ENCODE measurements around the gene SLC13A1. TPM values are rescaled to one million over a fixed set of nuclear protein-coding genes. Genes with fewer than 3 reads are reported as not detected.

SLC13A1 gene
- total RNA-seq, 1 experiment from 2014 or later, result not detected

DNA sequence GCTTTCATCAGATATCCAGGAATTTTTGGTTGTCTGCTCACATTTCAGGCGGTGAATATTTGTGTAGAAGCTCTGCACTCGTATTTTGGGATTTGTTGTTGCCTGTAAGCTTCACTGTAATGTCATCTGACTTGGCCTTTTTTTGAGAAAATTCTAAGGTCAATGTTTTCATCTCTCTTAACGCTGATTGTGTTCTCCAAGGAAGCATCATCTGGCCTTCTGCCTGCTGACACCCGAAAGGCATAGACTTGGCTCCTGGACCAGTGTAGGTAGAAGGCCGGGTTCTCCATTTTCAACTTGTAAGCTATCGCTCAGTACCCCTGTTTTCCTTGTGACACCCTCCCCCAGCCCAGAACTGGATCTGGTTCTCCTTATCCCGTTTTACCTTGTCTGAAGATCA is 44.2 kb downstream of the SLC13A1 start:
- Mint-ChIP-seq H3K27ac (ENCODE audit: unreplicated experiment) (no peak overlapping the region), H3K4me1 (ENCODE audit: low read depth, unreplicated experiment) (no peaks in the 10 kb centered on the region), H3K9me3 (ENCODE audit: unreplicated experiment) (no peaks in the 10 kb centered on the region), H3K4me3 (ENCODE audit: unreplicated experiment) (no peak overlapping the region), H3K36me3 (ENCODE audit: insufficient read depth, unreplicated experiment) (no peaks in the 10 kb centered on the region), H3K27me3 (ENCODE audit: insufficient read depth, unreplicated experiment) (peaks cover 13% of the 10 kb centered on the region)
- intact Hi-C loops (cut with micrococcal nuclease; ENCODE audit: unreplicated experiment), result loop anchor here (2.0 to 10.0 kb wide), 3 partner anchors 211 to 271 kb away; partner anchors contain the start of gene CADPS2
- no peaks in the 10 kb centered on the region for H3K36me3 ChIP-seq (ENCODE audit: control insufficient read depth, insufficient read depth, low read length)
- POLR2A ChIA-PET, result no interaction called here
- no peaks in the 10 kb centered on the region for H3K27me3 ChIP-seq (replicated peaks; ENCODE audit: control insufficient read depth, insufficient read depth, low read length)
- TF ChIP-seq, protein P1, sequence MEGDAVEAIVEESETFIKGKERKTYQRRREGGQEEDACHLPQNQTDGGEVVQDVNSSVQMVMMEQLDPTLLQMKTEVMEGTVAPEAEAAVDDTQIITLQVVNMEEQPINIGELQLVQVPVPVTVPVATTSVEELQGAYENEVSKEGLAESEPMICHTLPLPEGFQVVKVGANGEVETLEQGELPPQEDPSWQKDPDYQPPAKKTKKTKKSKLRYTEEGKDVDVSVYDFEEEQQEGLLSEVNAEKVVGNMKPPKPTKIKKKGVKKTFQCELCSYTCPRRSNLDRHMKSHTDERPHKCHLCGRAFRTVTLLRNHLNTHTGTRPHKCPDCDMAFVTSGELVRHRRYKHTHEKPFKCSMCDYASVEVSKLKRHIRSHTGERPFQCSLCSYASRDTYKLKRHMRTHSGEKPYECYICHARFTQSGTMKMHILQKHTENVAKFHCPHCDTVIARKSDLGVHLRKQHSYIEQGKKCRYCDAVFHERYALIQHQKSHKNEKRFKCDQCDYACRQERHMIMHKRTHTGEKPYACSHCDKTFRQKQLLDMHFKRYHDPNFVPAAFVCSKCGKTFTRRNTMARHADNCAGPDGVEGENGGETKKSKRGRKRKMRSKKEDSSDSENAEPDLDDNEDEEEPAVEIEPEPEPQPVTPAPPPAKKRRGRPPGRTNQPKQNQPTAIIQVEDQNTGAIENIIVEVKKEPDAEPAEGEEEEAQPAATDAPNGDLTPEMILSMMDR (IDR thresholded peaks at IDR 0.05; ENCODE audit: insufficient read depth in 1 of 2, low read depth in 1 of 2, low read length in 1 of 2, severe bottlenecking in 1 of 2, unreplicated experiment in 1 of 2), result no peak
- CTCF ChIA-PET, result interaction anchor here (0.6 kb wide), 1 partner anchor 16 kb away, joined by 3 read pairs; no protein-coding TSS in a partner anchor
- DNase-seq, result no peak
- no TSS peak for BruUV-seq (replicated peaks)
- H3K4me1 ChIP-seq, result no peaks in the 10 kb centered on the region
- no peak overlapping the region for H3K4me3 ChIP-seq (ENCODE audit: low read depth, low read length)
- no peaks in the 10 kb centered on the region for H3K9me3 ChIP-seq

DNA sequence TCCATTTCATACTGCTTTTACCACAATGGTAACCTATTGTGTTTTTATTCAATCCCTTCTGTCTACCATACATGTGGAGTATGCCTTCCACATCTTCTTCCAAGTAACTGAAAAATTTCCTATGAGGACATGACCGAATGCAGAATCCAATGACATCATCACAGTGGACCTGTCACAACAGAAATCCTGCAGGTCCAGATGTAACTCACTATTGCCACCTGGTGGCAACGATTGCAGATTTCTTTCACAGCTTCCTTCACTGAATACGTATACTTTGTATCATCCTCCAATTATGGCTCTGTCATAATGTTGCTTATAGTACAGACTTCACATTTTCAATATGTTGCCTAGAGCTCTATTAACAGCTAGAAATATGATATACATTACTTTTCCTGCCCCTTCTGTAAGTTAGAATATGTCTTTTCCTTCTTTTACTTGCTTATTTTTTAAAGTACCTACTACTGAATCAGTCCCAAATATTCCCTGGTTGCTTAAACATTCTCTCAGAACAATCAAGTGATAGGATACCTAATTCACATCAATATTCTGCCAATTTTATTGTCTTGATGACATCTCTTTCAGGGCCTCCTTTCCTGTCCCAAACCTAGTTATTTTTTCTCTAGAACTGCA is 45.4 kb downstream of the SLC13A1 start:
- Mint-ChIP-seq H3K4me3 (ENCODE audit: unreplicated experiment) (no peak overlapping the region), H3K4me1 (ENCODE audit: low read depth, unreplicated experiment) (no peaks in the 10 kb centered on the region), H3K27me3 (ENCODE audit: insufficient read depth, unreplicated experiment) (peaks cover 11% of the 10 kb centered on the region), H3K36me3 (ENCODE audit: insufficient read depth, unreplicated experiment) (no peaks in the 10 kb centered on the region), H3K9me3 (ENCODE audit: unreplicated experiment) (no peaks in the 10 kb centered on the region), H3K27ac (ENCODE audit: unreplicated experiment) (no peak overlapping the region)
- intact Hi-C loops (cut with micrococcal nuclease; ENCODE audit: unreplicated experiment), result loop anchor here (1.0 to 10.0 kb wide), 6 partner anchors 84 to 604 kb away; partner anchors contain the start of gene CADPS2
- H3K9me3 ChIP-seq, result no peaks in the 10 kb centered on the region
- H3K4me1 ChIP-seq, result no peaks in the 10 kb centered on the region
- ChIA-PET POLR2A (no interaction called here), CTCF (interaction anchor here (0.6 to 1.0 kb wide), 4 partner anchors 49 to 351 kb away, joined by 3 to 7 read pairs (median 5); no protein-coding TSS in a partner anchor)
- TF ChIP-seq, protein P1 (IDR thresholded peaks at IDR 0.05; ENCODE audit: insufficient read depth in 1 of 2, low read depth in 1 of 2, low read length in 1 of 2, severe bottlenecking in 1 of 2, unreplicated experiment in 1 of 2), result peak; percentile 72 to 75
- H3K4me3 ChIP-seq (ENCODE audit: low read depth, low read length), result no peak overlapping the region
- peak; percentile 74 to 82 for DNase-seq
- no TSS peak for BruUV-seq (replicated peaks)
- H3K27me3 ChIP-seq (replicated peaks; ENCODE audit: control insufficient read depth, insufficient read depth, low read length), result no peaks in the 10 kb centered on the region
- no peaks in the 10 kb centered on the region for H3K36me3 ChIP-seq (ENCODE audit: control insufficient read depth, insufficient read depth, low read length)

DNA sequence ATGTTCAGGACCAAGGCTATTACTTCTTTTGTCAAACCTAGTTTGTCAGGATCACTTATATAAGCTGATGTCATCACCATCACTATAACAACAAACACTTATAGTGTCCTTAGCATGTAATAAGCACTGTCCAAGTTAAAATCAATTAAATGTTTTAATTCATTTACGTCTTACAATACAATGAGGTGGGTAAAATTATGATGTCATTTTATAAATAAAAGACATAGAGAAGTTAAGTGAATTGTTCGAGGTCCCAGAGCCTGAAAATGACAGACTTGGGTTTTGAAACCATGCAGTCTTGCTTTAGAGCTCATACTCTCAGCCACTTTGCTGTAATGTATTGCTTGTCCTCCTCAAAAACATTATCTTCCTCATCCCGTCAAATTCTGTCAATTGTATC is 48.3 kb downstream of the SLC13A1 start:
- TF ChIP-seq, protein P1 (IDR thresholded peaks at IDR 0.05; ENCODE audit: insufficient read depth in 1 of 2, low read depth in 1 of 2, low read length in 1 of 2, severe bottlenecking in 1 of 2, unreplicated experiment in 1 of 2), result no peak
- Mint-ChIP-seq H3K9me3 (ENCODE audit: unreplicated experiment) (no peaks in the 10 kb centered on the region), H3K27me3 (ENCODE audit: insufficient read depth, unreplicated experiment) (peaks cover 10% of the 10 kb centered on the region), H3K27ac (ENCODE audit: unreplicated experiment) (no peak overlapping the region), H3K4me1 (ENCODE audit: low read depth, unreplicated experiment) (no peaks in the 10 kb centered on the region), H3K36me3 (ENCODE audit: insufficient read depth, unreplicated experiment) (no peaks in the 10 kb centered on the region), H3K4me3 (ENCODE audit: unreplicated experiment) (no peak overlapping the region)
- intact Hi-C loops (cut with micrococcal nuclease; ENCODE audit: unreplicated experiment), result loop anchor here (10.0 kb wide), 1 partner anchor 267 kb away; the partner anchor contains the start of gene CADPS2
- Histone ChIP-seq H3K9me3 (no peaks in the 10 kb centered on the region), H3K4me1 (no peaks in the 10 kb centered on the region), H3K4me3 (ENCODE audit: low read depth, low read length) (no peak overlapping the region), H3K36me3 (ENCODE audit: control insufficient read depth, insufficient read depth, low read length) (no peaks in the 10 kb centered on the region), H3K27me3 (replicated peaks; ENCODE audit: control insufficient read depth, insufficient read depth, low read length) (no peaks in the 10 kb centered on the region)
- no TSS peak for BruUV-seq (replicated peaks)
- POLR2A ChIA-PET, result no interaction called here
- no peak for DNase-seq
- CTCF ChIA-PET, result no interaction called here

Measured in Caco-2 (cell line).